Astrocyte (in vitro differentiated cells and primary cell): ENCODE data around the gene SLC29A3. TPM values are rescaled to one million over a fixed set of nuclear protein-coding genes. Genes with fewer than 3 reads are reported as not detected.

ENCODE experiments used
- DNase-seq: peaks from one replicate; pipeline ENCODE4 v3.0.0-alpha.2; 2010; ENCODE audit warnings: low read depth
- FAIRE-seq: peaks from 2 replicates; lab custom pipeline; 2011; peaks lifted over from hg19 to GRCh38; lab: Jason Lieb, UNC
- H2AFZ ChIP-seq: 2 replicates; pipeline ENCODE4 v1.6.0; 2012; ENCODE audit warnings: low read depth, low read length, inconsistent platforms
- H3K27ac ChIP-seq: 2 replicates; pipeline ENCODE4 v1.5.1; 2011; ENCODE audit warnings: low read depth, low read length, inconsistent platforms
- H3K27me3 ChIP-seq: 2 replicates; pipeline ENCODE4 v1.6.0; 2011; ENCODE audit warnings: low read length, inconsistent platforms; ENCODE audit not compliant: insufficient read depth
- H3K36me3 ChIP-seq: 2 replicates; pipeline ENCODE4 v1.5.1; 2011; ENCODE audit warnings: low read length, inconsistent platforms; ENCODE audit not compliant: insufficient read depth
- H3K4me1 ChIP-seq: 2 replicates; pipeline ENCODE4 v1.5.1; 2011; ENCODE audit warnings: low read length, inconsistent platforms; ENCODE audit not compliant: insufficient read depth
- H3K4me2 ChIP-seq: 2 replicates; pipeline ENCODE4 v1.6.0; 2012; ENCODE audit warnings: low read length, inconsistent platforms
- H3K4me3 ChIP-seq: 2 replicates; pipeline ENCODE4 v1.5.1; 2011; ENCODE audit warnings: low read depth, mild to moderate bottlenecking, low read length, inconsistent platforms; ENCODE audit not compliant: insufficient read depth
- H3K79me2 ChIP-seq: 2 replicates; pipeline ENCODE4 v1.6.0; 2012; ENCODE audit warnings: mild to moderate bottlenecking, low read length, inconsistent platforms; ENCODE audit not compliant: insufficient read depth
- H3K9ac ChIP-seq: 2 replicates; pipeline ENCODE4 v1.6.0; 2012; ENCODE audit warnings: mild to moderate bottlenecking, low read length, inconsistent platforms
- H3K9me3 ChIP-seq: 2 replicates; pipeline ENCODE4 v1.5.1; 2012; ENCODE audit warnings: low read depth, mild to moderate bottlenecking, low read length, inconsistent platforms; ENCODE audit not compliant: insufficient read depth
- H4K20me1 ChIP-seq: 2 replicates; pipeline ENCODE4 v1.6.0; 2012; ENCODE audit warnings: low read length, inconsistent platforms; ENCODE audit not compliant: insufficient read depth
- H3K27ac Mint-ChIP-seq: one replicate; pipeline ENCODE4 v1.8.0; 2021; ENCODE audit warnings: mild to moderate bottlenecking, mixed read lengths; ENCODE audit not compliant: unreplicated experiment
- H3K27me3 Mint-ChIP-seq: one replicate; pipeline ENCODE4 v1.8.0; 2021; ENCODE audit warnings: low read depth, mixed read lengths; ENCODE audit not compliant: unreplicated experiment
- H3K36me3 Mint-ChIP-seq: one replicate; pipeline ENCODE4 v1.8.0; 2021; ENCODE audit warnings: low read depth, mixed read lengths; ENCODE audit not compliant: unreplicated experiment
- H3K4me1 Mint-ChIP-seq: one replicate; pipeline ENCODE4 v1.8.0; 2021; ENCODE audit warnings: low read depth, mixed read lengths; ENCODE audit not compliant: unreplicated experiment
- H3K4me3 Mint-ChIP-seq: one replicate; pipeline ENCODE4 v1.8.0; 2021; ENCODE audit warnings: mild to moderate bottlenecking, moderate library complexity, mixed read lengths; ENCODE audit not compliant: unreplicated experiment
- H3K9me3 Mint-ChIP-seq: one replicate; pipeline ENCODE4 v1.8.0; 2021; ENCODE audit warnings: mild to moderate bottlenecking, mixed read lengths; ENCODE audit not compliant: unreplicated experiment
- EZH2 ChIP-seq: IDR thresholded peaks from 2 replicates; pipeline ENCODE4 v1.6.1; 2012; ENCODE audit warnings: mild to moderate bottlenecking, low read length, inconsistent platforms; ENCODE audit not compliant: insufficient read depth
- total RNA-seq: library from RNA; stranded (reverse); gene quantifications from 2 replicates; pipeline ENCODE4 v1.2.1, GENCODE V29; 2021
- TF ChIP-seq, protein P1 (sequence below): IDR thresholded peaks from 2 replicates; pipeline ENCODE4 v1.5.1; 2011; ENCODE audit warnings: low read depth, mild to moderate bottlenecking, inconsistent platforms, low read length, moderate library complexity; ENCODE audit not compliant: insufficient read depth

SLC29A3 gene
- total RNA-seq, 1 donor from 2014 or later: 3.4 TPM

DNA sequence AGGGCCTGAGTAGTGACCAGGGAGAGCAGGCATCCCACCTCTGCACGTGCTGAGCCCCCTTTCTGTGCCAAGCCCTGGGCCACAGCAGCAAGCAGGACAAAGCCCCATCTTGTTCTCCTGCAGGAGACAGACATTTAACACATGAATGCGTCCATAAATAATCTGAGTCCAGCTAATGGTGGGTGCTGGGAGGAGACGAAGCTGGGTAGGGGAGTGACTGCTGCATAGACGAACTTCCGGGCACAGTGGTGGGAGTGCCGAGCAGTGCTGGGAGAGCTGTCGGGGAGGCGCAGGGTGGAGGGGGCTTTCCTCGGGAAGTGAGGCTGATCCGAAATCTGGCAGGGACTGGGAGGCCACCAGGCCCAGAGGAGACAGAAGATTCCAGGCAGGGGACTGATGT, 35.2 kb upstream of the SLC29A3 start:
- Mint-ChIP-seq H3K4me1 (peaks cover 6% of the 10 kb centered on the region), H3K27ac (no peak overlapping the region), H3K4me3 (no peak overlapping the region), H3K27me3 (peaks cover 2% of the 10 kb centered on the region), H3K9me3 (no peaks in the 10 kb centered on the region), H3K36me3 (peaks cover 20% of the 10 kb centered on the region)
- H3K4me3 ChIP-seq: no peak overlapping the region
- no peaks in the 10 kb centered on the region for H3K36me3 ChIP-seq
- no peaks in the 10 kb centered on the region for H3K27me3 ChIP-seq
- H3K27ac ChIP-seq: no peak overlapping the region
- no peak overlapping the region for H2AFZ ChIP-seq
- no peaks in the 10 kb centered on the region for H3K79me2 ChIP-seq
- H4K20me1 ChIP-seq: peaks cover 46% of the 10 kb centered on the region
- H3K9ac ChIP-seq: no peak overlapping the region
- no peaks in the 10 kb centered on the region for H3K9me3 ChIP-seq
- TF ChIP-seq, protein P1, sequence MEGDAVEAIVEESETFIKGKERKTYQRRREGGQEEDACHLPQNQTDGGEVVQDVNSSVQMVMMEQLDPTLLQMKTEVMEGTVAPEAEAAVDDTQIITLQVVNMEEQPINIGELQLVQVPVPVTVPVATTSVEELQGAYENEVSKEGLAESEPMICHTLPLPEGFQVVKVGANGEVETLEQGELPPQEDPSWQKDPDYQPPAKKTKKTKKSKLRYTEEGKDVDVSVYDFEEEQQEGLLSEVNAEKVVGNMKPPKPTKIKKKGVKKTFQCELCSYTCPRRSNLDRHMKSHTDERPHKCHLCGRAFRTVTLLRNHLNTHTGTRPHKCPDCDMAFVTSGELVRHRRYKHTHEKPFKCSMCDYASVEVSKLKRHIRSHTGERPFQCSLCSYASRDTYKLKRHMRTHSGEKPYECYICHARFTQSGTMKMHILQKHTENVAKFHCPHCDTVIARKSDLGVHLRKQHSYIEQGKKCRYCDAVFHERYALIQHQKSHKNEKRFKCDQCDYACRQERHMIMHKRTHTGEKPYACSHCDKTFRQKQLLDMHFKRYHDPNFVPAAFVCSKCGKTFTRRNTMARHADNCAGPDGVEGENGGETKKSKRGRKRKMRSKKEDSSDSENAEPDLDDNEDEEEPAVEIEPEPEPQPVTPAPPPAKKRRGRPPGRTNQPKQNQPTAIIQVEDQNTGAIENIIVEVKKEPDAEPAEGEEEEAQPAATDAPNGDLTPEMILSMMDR: no peak
- no peak for TF ChIP-seq EZH2
- FAIRE-seq: no peak
- no peak overlapping the region for H3K4me2 ChIP-seq
- no peak for DNase-seq
- H3K4me1 ChIP-seq: no peaks in the 10 kb centered on the region

DNA sequence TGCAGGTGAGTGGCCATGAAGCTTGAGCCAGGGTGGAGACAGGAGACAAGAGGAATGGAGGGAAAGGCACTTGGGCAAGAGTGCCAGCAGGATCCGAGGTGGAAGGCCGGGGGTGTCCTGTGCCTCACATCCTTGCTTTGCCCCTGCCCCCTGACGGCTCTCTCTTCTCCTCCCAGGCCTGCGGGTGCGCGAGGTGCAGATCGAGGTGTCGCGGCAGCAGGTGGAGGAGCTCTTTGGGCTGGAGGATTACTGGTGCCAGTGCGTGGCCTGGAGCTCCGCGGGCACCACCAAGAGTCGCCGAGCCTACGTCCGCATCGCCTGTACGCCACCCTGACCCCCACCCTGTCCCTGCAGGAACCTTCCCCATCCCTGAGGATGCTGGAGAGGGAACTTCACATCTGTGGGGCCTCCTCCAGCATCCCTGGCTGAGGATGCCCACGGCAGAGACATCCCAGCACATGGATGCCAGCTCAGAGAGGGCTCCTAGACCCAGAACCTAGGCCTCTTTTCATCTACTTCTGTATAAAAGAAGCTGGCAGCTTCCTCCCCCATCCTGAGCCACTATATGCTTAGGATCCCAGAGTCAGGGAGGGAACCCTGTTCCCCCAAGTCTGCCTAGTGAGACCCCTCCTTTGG, 34.4 kb upstream of the SLC29A3 start:
- H3K27me3 ChIP-seq: no peaks in the 10 kb centered on the region
- DNase-seq (no peak), FAIRE-seq (no peak)
- TF ChIP-seq, protein P1: no peak
- TF ChIP-seq EZH2: no peak
- Mint-ChIP-seq H3K9me3 (no peaks in the 10 kb centered on the region), H3K4me3 (no peak overlapping the region), H3K36me3 (peaks cover 23% of the 10 kb centered on the region), H3K27me3 (peaks cover 2% of the 10 kb centered on the region), H3K27ac (no peak overlapping the region), H3K4me1 (peaks cover 2% of the 10 kb centered on the region)
- no peaks in the 10 kb centered on the region for H3K9me3 ChIP-seq
- no peak overlapping the region for H3K9ac ChIP-seq
- H3K27ac ChIP-seq: no peak overlapping the region
- no peaks in the 10 kb centered on the region for H3K36me3 ChIP-seq
- peaks cover 44% of the 10 kb centered on the region for H4K20me1 ChIP-seq
- H3K4me1 ChIP-seq: no peaks in the 10 kb centered on the region
- no peak overlapping the region for H3K4me3 ChIP-seq
- H2AFZ ChIP-seq: no peak overlapping the region
- no peak overlapping the region for H3K4me2 ChIP-seq
- no peaks in the 10 kb centered on the region for H3K79me2 ChIP-seq

DNA sequence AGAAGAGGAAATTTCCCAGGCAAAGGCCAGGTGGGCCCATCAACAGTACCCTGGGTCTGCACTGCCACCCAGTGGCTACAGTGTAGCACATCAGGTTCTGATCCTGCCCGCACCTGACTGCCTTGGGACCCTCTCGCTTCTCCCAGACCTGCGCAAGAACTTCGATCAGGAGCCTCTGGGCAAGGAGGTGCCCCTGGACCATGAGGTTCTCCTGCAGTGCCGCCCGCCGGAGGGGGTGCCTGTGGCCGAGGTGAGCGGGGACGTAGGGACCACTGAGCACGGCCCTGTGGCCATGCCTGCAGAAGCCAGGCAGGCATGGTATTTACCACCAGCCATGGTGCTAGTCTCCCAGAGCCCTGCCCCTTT, 33.9 kb upstream of the SLC29A3 start:
- peaks cover 22% of the 10 kb centered on the region for H3K36me3 Mint-ChIP-seq

More for the DNA sequence above, 33.9 kb upstream of the SLC29A3 start:
- no peaks in the 10 kb centered on the region for H3K27me3 ChIP-seq
- Mint-ChIP-seq H3K4me1 (peaks cover 1% of the 10 kb centered on the region), H3K4me3 (no peak overlapping the region), H3K27ac (no peak overlapping the region), H3K27me3 (peaks cover 2% of the 10 kb centered on the region), H3K9me3 (no peaks in the 10 kb centered on the region)
- no peak overlapping the region for H2AFZ ChIP-seq
- TF ChIP-seq, protein P1: peak; percentile 57
- TF ChIP-seq EZH2: no peak
- no peak for DNase-seq
- H3K79me2 ChIP-seq: no peaks in the 10 kb centered on the region
- no peaks in the 10 kb centered on the region for H3K9me3 ChIP-seq
- H3K4me2 ChIP-seq: no peak overlapping the region
- no peak overlapping the region for H3K27ac ChIP-seq
- no peaks in the 10 kb centered on the region for H3K4me1 ChIP-seq
- H3K4me3 ChIP-seq: no peak overlapping the region
- no peaks in the 10 kb centered on the region for H3K36me3 ChIP-seq
- no peak overlapping the region for H3K9ac ChIP-seq
- peaks cover 39% of the 10 kb centered on the region for H4K20me1 ChIP-seq
- FAIRE-seq: no peak
